Tongue (tissue), 2 donors: ENCODE data around the gene CLIC3. TPM values are rescaled to one million over a fixed set of nuclear protein-coding genes. Genes with fewer than 3 reads are reported as not detected.

Experiments
- DNase-seq: peaks from one replicate; pipeline ENCODE4 v3.0.0-alpha.2; 2015
- total RNA-seq: library from RNA; depleted of rRNA; stranded (reverse); fragments of >200 nt; gene quantifications from one replicate; pipeline ENCODE4 v1.2.3, GENCODE V29; 2014

Gene CLIC3
- total RNA-seq, 1 donor from 2014 or later, result 4.9 TPM

DNA sequence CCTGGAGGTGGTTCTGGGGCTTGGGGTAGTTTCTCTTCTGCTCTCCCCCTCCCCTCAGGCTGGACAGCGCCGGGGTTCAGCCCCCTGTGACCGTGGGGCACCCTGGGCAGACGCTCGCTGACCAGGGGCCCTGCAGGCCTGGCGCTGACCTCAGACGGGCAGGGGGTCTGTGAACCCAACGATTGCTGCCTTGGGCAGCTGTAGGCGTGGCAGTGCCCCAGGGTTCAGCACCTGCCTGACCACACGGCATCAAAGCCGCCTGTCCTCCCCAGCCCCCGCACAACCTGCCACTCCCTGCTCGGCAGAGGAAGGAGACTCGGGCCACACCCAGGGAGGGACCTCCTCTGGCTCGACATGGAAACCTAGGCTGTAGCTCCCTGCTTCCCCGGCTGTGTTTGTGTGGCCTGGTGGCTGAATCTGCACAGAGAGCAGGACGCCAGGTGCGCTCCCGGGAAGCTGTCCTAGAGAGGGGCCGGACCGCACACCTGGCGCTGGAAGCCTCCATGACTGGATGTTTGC is 32.1 kb downstream of the CLIC3 start:
- no peak for DNase-seq

DNA sequence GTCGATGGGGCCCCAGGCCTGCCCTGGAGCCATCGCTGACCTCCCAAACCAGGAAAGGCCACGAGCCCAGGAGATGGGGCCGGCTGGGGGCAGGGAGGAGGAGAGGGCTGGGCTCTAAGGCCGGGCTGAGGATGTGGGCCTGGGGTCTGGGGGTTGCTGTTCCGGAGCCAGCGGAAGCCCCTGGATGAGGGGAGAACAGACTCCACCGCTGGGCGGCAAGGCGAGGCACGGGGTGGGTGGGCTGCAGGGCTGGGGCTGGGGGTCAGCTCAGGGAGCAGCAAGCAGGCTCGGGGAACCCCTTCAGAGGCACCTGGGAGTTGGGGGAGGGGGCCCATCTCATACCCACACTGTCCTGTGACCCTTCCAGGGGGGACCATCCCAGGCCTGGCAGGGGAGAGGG is 32.6 kb downstream of the CLIC3 start:
- DNase-seq, result no peak

DNA sequence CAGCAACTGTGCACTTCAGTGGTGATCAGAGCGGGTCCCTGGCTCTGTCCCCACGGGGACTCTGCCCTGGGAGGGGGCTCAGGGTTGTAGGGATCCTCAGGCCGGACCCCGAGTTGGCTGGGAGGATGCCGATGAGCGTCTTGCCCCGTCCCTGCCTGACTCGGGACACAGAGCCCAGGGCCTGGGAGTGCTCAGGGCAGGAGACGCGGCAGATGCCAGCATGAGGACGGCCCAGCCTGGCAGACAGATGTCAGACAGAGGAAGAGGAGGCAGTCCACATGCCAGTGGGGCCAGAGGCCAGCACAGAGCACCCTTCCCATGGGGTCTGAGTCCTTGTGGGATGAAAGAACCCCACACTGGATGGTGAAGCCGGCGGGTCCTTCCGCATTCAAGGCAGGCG is 33.0 kb downstream of the CLIC3 start:
- DNase-seq, result no peak

DNA sequence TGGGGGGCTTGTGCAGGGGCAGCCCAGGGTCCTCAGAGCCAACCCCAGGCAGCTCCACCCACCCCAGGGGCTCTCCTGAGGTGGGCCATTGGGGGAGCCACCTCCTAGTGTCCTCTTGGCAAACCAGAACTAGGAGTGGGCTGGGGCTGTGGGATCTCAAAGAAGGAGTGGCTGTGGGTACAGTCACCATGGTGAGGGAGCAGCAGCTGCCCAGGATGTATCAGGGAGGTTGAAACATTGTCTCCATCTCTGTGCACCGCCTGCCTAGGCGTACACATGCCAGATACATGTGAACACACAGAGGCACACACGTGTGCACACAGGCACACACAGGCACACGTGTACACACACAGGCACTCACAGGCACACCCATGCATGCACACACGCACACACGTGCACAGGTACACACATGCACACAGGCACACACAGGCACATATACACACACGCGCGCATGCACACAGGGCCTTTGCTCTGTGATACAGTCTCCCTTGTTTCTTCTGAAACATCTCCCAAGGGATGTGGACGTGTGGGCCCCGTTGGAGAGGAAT is 33.6 kb downstream of the CLIC3 start:
- DNase-seq, result no peak

DNA sequence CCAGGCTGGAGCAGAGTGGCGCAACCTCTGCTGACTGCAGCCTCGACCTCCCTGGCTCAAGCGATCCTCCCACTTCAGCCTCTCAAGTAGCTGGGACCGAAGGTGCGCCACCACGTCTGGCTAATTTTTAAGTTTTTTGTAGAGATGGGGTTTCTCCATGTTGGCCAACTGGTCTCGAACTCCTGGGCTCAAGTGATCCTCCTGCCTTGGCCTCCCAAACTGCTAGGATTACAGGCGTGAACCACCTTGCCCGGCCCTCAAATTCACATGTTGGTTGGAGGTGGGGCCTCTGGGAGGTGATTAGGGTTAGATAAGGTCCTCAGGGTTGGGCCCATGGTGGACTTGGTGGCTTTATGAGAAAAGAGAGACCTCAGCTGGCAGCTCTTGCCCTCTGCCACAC is 34.2 kb downstream of the CLIC3 start:
- no peak for DNase-seq

DNA sequence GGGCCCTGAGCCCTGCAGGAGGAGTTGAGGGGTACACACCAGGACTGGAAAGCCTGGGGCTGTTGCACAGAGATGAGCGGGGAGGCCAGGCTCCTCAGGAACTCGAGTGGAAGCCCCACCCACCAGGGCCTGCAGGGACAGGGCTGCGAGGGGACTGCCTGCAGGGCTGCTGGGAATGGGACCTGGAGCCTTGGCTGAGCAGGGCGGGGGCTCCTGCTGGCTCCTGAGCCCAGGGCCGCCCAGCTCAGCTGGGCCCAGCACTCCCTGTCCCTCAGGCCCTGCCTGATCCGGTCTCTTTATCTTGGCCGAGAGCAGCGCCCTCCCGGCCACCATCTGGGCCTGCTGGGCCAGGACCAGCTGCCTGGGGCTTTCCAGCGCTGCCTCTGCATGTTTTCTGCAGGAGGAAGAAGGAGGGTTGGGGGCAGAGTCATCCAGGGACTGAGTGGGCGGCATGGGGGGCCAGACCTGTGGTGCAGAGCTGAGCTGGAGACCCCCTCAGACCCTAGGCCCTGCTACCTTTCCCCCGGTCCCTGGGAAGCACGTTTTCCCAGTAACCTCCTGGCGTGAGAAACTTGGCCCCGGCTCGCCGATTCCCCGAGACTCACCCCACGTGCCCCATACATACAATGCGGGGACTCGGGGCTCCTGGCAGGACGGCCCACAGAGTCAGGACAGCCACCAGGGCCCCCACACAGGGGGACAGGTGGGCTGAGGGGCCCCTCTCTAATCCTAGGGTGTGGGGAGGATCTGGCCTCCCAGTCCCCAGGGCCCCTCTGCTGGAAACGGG is 34.9 kb downstream of the CLIC3 start:
- DNase-seq, result no peak

DNA sequence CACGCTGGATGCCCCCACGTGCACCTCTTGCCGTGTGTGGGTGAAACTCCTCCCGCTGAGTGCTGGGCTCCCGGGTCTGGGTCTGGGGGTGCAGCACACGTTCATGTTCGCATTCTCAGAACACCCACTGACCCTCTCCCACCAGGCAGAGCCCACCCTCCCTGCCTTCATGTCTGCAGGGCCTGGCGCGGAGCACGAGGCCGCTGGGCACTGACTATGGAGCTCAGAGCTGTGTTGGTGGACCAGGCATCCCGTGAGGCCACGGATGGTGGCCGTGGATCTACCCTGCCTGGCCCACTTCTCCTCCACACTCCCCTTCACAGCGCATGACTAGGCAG is 35.5 kb downstream of the CLIC3 start:
- no peak for DNase-seq

DNA sequence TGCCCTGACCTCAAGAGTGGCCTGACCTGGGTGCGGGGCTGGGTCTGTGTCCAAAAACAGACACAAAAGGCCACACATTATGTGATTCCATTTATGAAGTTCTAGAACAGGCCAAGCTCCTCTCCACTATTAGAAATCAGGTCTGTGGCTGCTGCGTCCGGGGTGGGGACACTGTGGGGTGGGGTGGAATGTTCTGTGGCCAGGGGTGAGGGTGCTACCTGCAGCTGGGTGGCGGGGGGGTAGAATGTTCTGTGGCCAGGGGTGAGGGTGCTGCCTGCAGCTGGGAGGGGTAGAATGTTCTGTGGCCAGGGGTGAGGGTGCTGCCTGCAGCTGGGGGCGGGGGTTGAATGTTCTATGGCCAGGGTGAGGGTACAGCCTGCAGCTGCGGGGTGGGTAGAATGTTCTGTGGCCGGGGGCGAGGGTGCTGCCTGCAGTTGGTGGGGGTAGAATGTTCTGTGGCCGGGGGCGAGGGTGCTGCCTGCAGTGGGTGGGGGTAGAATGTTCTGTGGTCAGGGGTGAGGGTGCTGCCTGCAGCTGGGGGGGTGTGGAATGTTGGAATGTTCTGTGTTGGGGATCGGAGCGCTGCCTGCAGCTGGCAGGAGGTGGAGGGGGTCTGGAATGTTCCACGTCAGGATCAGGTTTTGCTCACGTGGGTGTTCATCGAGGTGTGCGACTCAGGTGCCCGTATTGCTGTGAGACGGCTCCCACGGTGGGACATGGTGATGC is 36.0 kb downstream of the CLIC3 start:
- no peak for DNase-seq

DNA sequence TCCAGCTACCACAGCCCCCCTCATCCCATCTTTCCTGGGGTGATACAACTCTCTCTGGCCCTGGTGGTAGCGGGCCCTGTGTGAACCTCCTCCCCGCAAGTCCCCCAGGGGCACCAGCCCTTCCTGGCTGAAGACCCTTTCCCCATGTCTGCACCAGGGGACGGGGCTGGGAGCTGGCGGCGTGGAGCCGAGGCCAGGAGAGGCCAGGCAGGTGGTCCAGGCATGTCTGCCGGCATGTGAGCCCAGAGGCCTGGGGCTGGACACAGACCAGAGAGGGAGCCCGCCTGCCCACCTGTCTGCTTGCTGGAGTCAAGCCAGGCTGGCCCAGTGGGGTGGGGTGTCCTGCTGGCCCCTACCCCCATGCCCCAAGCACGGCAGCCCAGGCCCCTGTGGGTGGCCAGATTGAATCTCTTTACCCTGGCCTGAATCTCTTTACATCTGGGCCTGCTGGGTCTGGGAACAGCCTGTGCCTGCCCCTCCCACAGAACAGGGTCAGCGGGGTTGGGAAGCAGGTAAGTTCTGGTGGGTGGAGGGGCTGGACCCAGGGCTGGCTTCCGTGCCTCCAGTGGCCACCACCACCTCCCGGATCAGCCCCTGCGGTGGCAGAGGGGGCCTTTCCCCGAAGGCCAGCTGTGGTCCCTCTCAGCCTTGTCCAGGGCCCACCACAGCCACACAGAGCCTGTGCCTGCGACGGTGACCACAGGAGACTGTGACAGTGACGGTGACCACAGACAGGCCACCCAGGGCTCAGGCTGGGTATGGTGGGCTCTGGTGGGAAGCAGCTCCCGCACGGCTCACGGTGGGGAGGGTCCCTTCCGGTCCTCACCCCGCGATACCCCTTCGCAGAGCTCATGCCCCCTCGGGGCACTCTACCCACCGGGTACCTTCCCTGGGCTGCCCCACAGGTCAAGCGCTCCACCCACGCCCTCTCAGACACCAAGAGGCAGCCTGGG is 37.2 kb downstream of the CLIC3 start:
- no peak for DNase-seq

DNA sequence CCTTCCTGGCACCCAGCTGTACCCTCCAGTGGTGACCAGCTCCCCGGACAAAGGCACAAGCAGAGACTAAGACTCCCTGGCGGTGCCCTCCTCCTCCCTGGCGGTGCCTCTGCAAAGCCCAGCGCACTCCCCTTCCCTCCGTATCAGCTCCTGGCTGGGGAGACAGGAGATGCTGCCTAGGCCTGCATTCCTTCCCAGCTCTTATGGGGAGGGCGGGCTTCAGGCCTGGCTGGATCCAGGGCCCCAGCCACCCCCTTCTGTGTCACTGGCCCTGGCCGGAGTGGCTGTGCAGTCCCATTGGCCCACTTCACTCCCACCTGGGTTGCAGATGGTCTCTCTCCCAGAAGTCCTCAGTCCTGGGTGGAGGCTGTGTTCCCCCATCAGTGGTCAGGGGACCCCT is 37.9 kb downstream of the CLIC3 start:
- no peak for DNase-seq

DNA sequence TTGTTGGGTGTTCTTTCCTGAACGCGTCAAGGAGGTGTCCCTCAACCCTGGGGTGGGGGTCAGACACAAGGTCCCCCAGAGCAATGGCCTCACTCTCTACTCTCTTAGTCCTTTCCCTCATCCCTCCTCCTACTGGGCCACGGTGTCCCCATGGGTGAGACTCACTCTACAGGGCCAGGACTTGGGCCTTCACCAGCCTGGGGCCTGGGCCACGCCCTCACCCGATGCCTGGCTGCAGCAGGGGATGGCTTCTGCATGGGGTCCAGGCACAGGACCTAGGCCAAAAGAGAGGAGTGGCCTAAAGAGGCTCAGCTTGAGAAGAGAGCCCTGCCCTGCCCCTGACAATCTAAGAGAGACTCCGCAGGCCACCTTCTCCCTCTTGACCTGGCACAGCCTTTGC is 38.5 kb downstream of the CLIC3 start:
- no peak for DNase-seq

DNA sequence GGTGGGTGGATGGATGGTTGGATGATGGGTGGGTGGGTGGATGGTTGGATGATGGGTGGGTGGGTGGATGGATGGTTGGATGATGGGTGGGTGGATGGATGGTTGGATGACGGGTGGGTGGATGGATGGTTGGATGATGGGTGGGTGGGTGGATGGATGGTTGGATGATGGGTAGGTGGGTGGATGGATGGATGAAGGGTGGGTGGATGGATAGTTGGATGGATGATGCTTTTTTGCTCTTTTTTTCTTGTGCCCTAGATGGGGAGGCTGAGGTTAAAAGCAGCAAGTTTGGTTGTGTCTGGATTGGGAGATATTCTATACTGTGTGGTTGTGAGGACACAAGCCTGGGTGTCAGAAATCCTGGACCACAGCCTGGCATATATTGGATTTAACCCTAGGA is 38.9 kb downstream of the CLIC3 start:
- DNase-seq, result no peak

DNA sequence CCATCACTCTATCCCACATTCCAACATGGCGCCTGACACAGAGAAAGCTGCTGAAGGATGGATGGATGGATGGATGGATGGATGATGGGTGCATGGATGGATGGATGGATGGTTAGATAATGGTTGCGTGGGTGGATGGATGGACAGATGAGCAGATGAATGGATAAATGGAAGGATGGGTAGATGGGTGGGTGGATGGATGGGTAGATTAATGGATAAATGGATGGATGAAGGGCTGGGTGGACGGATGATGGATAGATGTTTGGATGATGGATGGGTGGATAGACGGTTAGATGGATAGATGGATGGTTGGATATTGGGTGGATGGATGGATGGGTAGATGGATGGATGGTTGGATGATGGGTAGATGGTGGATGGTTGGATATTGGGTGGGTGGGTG is 39.8 kb downstream of the CLIC3 start:
- no peak for DNase-seq

DNA sequence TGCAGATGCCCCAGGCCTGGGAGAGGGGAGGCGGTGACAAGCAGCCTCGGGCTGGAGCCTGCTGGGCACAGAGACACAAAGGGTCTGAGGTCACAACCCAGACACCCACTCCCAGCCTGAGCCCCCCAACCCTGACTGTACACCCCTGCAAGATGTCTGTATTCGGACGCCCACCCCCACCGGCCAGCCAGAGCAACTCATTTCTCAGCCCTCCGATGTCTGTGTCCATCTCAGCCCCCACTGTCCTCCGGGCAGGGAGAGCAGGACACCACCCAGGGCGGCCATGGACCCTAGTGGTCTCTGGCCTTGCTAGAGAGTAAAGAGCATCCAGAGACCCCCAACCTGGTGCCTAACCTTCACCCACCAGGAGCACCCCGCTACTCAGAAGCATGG is 40.4 kb downstream of the CLIC3 start:
- DNase-seq, result no peak

DNA sequence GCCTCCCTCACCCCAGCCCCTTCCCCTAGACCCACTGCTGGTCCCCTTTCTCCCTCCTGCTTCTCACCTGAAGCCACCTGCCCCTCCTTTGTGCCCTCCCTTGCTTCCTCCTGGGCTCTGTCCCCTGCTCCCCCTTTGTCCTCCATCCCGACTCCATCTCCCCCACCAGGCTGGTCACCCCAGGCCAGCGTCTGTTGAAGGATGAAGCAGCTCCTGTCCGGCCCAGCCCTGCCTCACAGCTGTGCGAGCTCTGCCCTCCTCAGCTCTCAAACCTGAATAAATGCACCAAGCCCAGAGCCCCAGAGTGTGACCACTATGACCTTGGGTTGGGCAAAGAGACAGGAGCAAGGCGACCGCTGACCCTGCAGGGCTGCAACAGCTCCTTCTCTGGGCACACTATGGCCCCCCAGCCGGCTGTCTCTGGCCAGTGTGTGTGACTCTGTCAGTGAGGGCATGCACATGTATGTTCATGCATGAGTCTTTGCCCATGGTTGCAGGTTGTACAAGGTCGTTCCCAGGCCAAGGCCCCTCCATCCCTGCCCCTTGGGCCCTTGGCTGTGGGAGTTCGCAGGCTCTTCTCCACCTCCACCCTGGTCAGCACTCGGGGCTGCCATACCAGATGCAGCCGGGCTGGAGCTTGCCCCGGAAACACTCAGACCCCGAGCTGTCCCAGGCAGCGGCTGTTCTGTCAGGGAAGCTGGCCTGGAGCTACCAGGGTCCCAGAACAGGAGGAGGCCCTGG is 41.0 kb downstream of the CLIC3 start:
- DNase-seq, result no peak

DNA sequence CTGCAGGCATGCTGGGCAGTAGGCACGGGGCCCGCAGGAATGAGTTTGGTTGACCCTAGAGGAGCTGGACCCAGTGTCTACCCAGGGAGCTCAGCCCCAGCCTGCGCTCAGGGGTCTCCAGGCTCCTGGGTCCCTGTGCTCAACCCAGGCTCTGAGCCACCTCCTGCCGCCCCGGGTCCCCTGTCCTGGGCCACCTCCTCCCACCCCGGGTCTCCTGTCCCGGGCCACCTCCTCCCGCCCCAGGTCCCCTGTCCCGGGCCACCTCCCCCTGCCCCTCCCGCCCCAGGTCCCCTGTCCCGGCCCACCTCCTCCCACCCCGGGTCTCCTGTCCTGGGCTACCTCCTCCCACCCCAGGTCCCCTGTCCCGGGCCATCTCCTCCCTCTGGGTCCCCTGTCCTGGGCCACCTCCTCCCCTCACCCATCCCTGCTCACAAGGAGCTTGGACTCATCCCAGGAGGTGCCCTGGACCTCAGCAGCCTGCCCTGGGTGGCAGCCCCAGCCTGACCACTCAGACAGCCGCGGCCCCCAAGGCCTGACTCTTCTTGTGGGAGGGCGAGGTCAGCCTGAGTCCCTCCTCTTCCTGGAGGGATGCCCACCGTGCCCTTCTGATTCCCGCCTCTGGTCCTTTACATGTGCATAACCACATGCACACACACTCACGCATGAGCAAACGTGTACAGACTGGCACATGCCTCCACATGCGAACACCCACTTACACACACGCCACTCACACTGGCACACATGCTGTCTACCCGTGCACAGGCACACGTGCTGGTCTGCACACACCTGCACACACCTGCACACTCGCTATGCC is 41.9 kb downstream of the CLIC3 start:
- DNase-seq, result no peak

DNA sequence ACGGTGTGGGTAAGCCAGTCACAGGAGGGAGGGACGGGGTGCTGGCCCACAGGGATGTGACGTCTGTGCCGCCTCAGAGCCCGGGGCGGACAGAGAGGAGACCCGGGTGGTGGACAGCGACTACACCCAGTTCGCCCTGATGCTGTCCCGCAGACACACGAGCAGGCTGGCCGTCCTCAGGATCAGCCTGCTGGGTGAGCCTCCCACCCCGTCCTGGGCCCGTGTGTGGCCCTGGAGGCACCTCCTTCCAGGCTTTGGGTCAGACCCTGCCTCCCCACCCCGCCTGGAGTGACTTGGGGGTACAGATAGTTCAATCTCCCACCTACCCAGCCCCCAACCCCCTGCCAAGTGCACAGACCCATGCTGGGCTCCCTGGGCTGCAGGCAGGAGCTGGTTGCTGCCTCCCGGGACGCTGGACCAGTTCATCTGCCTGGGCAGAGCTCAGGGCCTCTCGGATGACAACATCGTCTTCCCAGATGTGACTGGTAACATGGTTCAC is 42.5 kb downstream of the CLIC3 start:
- no peak for DNase-seq

DNA sequence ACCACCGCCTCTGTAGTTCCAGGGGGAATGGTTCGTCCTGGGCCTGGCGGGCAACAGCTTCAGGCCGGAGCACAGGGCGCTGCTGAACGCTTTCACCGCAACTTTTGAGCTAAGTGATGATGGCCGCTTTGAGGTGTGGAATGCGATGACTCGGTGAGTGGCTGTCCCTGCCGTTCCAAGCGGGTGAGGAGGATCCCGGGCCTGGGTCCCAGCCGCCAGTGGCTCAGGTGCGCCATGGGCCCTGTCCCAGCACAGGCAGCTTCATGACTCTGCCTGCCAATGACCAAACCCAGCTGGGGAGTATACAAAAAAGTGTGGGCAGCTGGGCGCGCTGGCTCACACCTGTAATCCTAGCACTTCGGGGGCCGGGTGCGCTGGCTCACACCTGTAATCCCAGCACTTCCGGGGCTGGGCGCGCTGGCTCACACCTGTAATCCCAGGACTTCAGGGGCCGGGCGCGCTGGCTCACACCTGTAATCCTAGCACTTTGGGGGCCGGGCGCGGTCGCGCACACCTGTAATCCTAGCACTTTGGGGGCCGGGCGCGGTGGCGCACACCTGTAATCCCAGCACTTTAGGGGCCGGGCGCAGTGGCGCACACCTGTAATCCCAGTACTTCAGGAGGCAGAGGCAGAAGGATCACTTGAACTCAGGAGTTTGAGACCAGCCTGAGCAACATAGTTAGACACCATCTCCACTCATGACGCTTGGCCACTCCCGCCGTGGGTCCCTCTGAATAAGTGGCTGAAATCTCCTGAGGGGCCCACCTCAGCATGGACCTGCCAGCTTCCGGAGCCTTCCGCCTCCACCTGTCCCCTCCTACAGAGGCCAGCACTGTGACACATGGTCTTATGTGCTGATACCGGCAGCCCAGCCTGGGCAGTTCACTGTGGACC is 43.2 kb downstream of the CLIC3 start:
- no peak for DNase-seq

DNA sequence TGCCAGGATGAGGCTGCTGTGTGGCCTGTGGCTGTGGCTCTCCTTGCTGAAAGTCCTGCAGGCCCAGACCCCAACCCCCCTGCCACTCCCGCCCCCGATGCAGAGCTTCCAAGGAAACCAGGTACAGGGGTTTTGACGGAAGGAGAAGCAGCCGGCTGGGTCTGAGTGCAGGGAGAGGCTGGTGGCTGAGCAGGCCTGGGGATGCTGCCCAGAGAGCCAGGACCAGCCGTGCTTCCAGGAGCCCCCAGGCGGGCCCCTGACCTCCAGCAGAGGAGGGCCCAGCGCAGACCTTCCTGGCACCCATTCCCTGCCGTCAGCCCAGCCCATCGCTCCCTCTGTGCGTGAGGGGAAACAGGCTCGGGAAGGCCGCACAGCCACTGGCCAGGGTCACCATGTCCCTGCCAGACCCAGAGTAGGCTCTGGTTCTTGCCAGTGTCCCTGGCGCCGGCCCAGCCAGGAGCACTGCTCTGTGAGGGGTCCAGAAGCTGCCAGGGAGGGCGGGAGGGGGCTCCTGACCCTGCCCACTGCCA is 44.0 kb downstream of the CLIC3 start:
- DNase-seq, result no peak
